ENCODE measurements around the gene LYRM4. TPM values are rescaled to one million over a fixed set of nuclear protein-coding genes. Genes with fewer than 3 reads are reported as not detected.

LYRM4 gene
- total and polyA plus RNA-seq, 8 donors, result 25.2 to 47.4 (median 42.0) TPM

GRCh38 chr6:5059036-5059896 is 201.5 kb downstream of the LYRM4 start:
- Histone ChIP-seq H3K9me3 (no peaks in the 10 kb centered on the region), H3K27me3 (no peaks in the 10 kb centered on the region), H3K27ac (no peak overlapping the region), H3K36me3 (no peaks in the 10 kb centered on the region), H3K4me1 (no peaks in the 10 kb centered on the region), H3K4me3 (no peak overlapping the region)
- no peak for ATAC-seq
- TF ChIP-seq CTCF (IDR thresholded peaks at IDR 0.05), result no peak
- intact Hi-C loops (cut with DNase I), result no loop called here
- DNase-seq, result no peak

Small RNA genes lying within 50 kb of the gene (microRNA-seq; reads per million reads assigned to microRNA genes)
- 0.55 to 0.67 reads per million in 2 donors for gene MIR3691

Other genes starting within 250 kb of the LYRM4 start
- gene PPP1R3G, start 175.6 kb downstream of the LYRM4 start, total RNA-seq, result under 1 TPM; 0.17 to 0.26 TPM
- gene PPP1R3G, start 175.6 kb downstream of the LYRM4 start, polyA plus RNA-seq (ENCODE audit: insufficient read length in 6 of 6), result 1 to 10 TPM in 4 of 6 donors, under 1 TPM in 2; 0.96 to 1.4 (median 1.1) TPM
- 10 to 100 TPM; 20.1 to 20.3 TPM for gene FARS2, start 563 bp upstream of the LYRM4 start, total RNA-seq
- gene FARS2, start 563 bp upstream of the LYRM4 start, polyA plus RNA-seq (ENCODE audit: insufficient read length in 6 of 6), result 10 to 100 TPM; 15.1 to 18.4 (median 17.1) TPM